OCI-LY1 (cell line): Measurements from ENCODE around the gene FBLIM1.

Experiments used
- H2AFZ ChIP-seq: fragments of 200-600 bp; sonication (generic), shearing (Covaris generic); 2 replicates; pipeline ENCODE4 v1.6.0; 2014; ENCODE audit warnings: antibody characterized with exemption, mild to moderate bottlenecking, low read length
- H3F3A ChIP-seq: fragments of 200-600 bp; sonication (generic), shearing (Covaris generic); 2 replicates; pipeline ENCODE4 v1.6.0; 2014; ENCODE audit warnings: mild to moderate bottlenecking, antibody characterized with exemption, low read length, moderate library complexity; ENCODE audit not compliant: insufficient read depth
- H3K27ac ChIP-seq: fragments of 200-600 bp; sonication (generic); 2 replicates; pipeline ENCODE4 v1.5.1; 2014; ENCODE audit warnings: low read length, mixed run types, mild to moderate bottlenecking, low read depth; ENCODE audit not compliant: poor library complexity, severe bottlenecking
- H3K27me3 ChIP-seq: fragments of 200-600 bp; sonication (generic); 2 replicates; pipeline ENCODE4 v1.6.0; 2014; ENCODE audit warnings: antibody characterized with exemption, mild to moderate bottlenecking, low read length, moderate library complexity; ENCODE audit not compliant: insufficient read depth
- H3K36me3 ChIP-seq: fragments of 200-600 bp; sonication (generic); 2 replicates; pipeline ENCODE4 v1.6.1; 2014; ENCODE audit warnings: mild to moderate bottlenecking, antibody characterized with exemption, low read length, moderate library complexity, mixed read lengths; ENCODE audit not compliant: insufficient read depth
- H3K4me1 ChIP-seq: fragments of 200-600 bp; sonication (generic); 2 replicates; pipeline ENCODE4 v1.5.1; 2014; ENCODE audit warnings: mild to moderate bottlenecking, low read length, moderate library complexity; ENCODE audit not compliant: insufficient read depth, severe bottlenecking
- H3K4me2 ChIP-seq: fragments of 200-600 bp; sonication (generic), shearing (Covaris generic); 2 replicates; pipeline ENCODE4 v1.6.1; 2014; ENCODE audit warnings: low read length
- H3K4me3 ChIP-seq: fragments of 200-600 bp; sonication (generic); 2 replicates; pipeline ENCODE4 v1.5.1; 2014; ENCODE audit warnings: low read length, low read depth, mild to moderate bottlenecking, mixed read lengths; ENCODE audit not compliant: poor library complexity, severe bottlenecking
- H3K79me2 ChIP-seq: fragments of 200-600 bp; shearing (Covaris generic); 2 replicates; pipeline ENCODE4 v1.6.1; 2016; ENCODE audit warnings: mixed run types, low read length, mixed read lengths; ENCODE audit not compliant: insufficient read depth
- H3K9ac ChIP-seq: fragments of 200-600 bp; sonication (generic), shearing (Covaris generic); 2 replicates; pipeline ENCODE4 v1.6.1; 2014; ENCODE audit warnings: mild to moderate bottlenecking, low read length, mixed read lengths
- H3K9me2 ChIP-seq: fragments of 200-600 bp; sonication (generic), shearing (Covaris generic); 2 replicates; pipeline ENCODE4 v1.6.1; 2014; ENCODE audit warnings: low read depth, mild to moderate bottlenecking, low read length, mixed read lengths
- H3K9me3 ChIP-seq: fragments of 200-600 bp; shearing (Covaris generic); 2 replicates; pipeline ENCODE4 v1.6.1; 2014; ENCODE audit warnings: low read length, mixed read lengths
- H4K20me1 ChIP-seq: fragments of 200-600 bp; sonication (generic), shearing (Covaris generic); 2 replicates; pipeline ENCODE4 v1.6.0; 2016; ENCODE audit warnings: mild to moderate bottlenecking, low read length; ENCODE audit not compliant: insufficient read depth
- CTCF ChIP-seq: fragments of 200-600 bp; sonication (generic), shearing (Covaris generic); IDR thresholded peaks from 2 replicates; pipeline ENCODE4 v1.5.1; 2017; ENCODE audit warnings: mild to moderate bottlenecking, antibody characterized with exemption, low read length, moderate library complexity, mixed read lengths
- EZH2 ChIP-seq: fragments of 200-600 bp; sonication (generic), shearing (Covaris generic); IDR thresholded peaks from 2 replicates; pipeline ENCODE4 v1.8.0; 2017; ENCODE audit warnings: borderline replicate concordance, mixed run types, mild to moderate bottlenecking, antibody characterized with exemption, low read length, moderate library complexity, mixed read lengths

FBLIM1 gene

GRCh38 chr1:15732686-15733081, 25.9 kb upstream of the FBLIM1 start:
- H3K36me3 ChIP-seq: peaks cover 51% of the 10 kb centered on the region

GRCh38 chr1:15733218-15733725, 25.3 kb upstream of the FBLIM1 start:
- no peaks in the 10 kb centered on the region for H3K4me1 ChIP-seq
- H3K9ac ChIP-seq: no peak overlapping the region
- no peaks in the 10 kb centered on the region for H3K9me2 ChIP-seq
- no peak overlapping the region for H3K4me3 ChIP-seq
- no peaks in the 10 kb centered on the region for H4K20me1 ChIP-seq
- H3K4me2 ChIP-seq: no peak overlapping the region
- TF ChIP-seq EZH2 (no peak), CTCF (no peak)
- H3K36me3 ChIP-seq: peaks cover 45% of the 10 kb centered on the region
- H3K9me3 ChIP-seq: no peaks in the 10 kb centered on the region
- no peaks in the 10 kb centered on the region for H3K79me2 ChIP-seq
- no peaks in the 10 kb centered on the region for H3F3A ChIP-seq
- no peak overlapping the region for H2AFZ ChIP-seq
- H3K27ac ChIP-seq: no peak overlapping the region
- H3K27me3 ChIP-seq: no peaks in the 10 kb centered on the region

More at GRCh38 chr1:15732686-15733081, 25.9 kb upstream of the FBLIM1 start:
- Histone ChIP-seq H3K4me3 (no peak overlapping the region), H2AFZ (no peak overlapping the region), H3K4me2 (no peak overlapping the region), H3K9me2 (no peaks in the 10 kb centered on the region), H3K9me3 (no peaks in the 10 kb centered on the region), H3K27me3 (no peaks in the 10 kb centered on the region), H3K79me2 (no peaks in the 10 kb centered on the region), H3K4me1 (no peaks in the 10 kb centered on the region), H3K27ac (no peak overlapping the region), H3K9ac (no peak overlapping the region), H4K20me1 (no peaks in the 10 kb centered on the region), H3F3A (no peaks in the 10 kb centered on the region)
- no peak for TF ChIP-seq EZH2
- TF ChIP-seq CTCF: no peak

GRCh38 chr1:15733726-15734226, 24.8 kb upstream of the FBLIM1 start:
- no peak overlapping the region for H2AFZ ChIP-seq
- no peaks in the 10 kb centered on the region for H4K20me1 ChIP-seq
- no peaks in the 10 kb centered on the region for H3K9me2 ChIP-seq
- H3F3A ChIP-seq: no peaks in the 10 kb centered on the region
- H3K4me1 ChIP-seq: no peaks in the 10 kb centered on the region
- H3K79me2 ChIP-seq: no peaks in the 10 kb centered on the region
- no peak overlapping the region for H3K27ac ChIP-seq
- H3K9ac ChIP-seq: no peak overlapping the region
- H3K4me2 ChIP-seq: no peak overlapping the region
- no peak overlapping the region for H3K4me3 ChIP-seq
- H3K27me3 ChIP-seq: no peaks in the 10 kb centered on the region
- TF ChIP-seq CTCF (no peak), EZH2 (no peak)
- peaks cover 42% of the 10 kb centered on the region for H3K36me3 ChIP-seq
- H3K9me3 ChIP-seq: no peaks in the 10 kb centered on the region
